Epidermal melanocyte (primary cell): ENCODE data around the gene PVRIG.
"Not testable (repeated sequence)": the region's sequence is repeated elsewhere in the genome, so short reads cannot be mapped to it uniquely, and the experiment has no call there.

Source experiments
- DNase-seq: peaks from one replicate; pipeline ENCODE4 v3.0.0; 2011; ENCODE audit warnings: low spot score; ENCODE audit not compliant: insufficient read length

PVRIG gene

GRCh38 chr7:100219801-100220585, at the start of gene PVRIG:
Gene PVRIG, plus strand, starts transcription at chr7:100219949. Its CDS starts 22 bp downstream, at chr7:100219971.
- DNase-seq: not testable (repeated sequence)

GRCh38 chr7:100170101-100170897, 49.5 kb upstream of the PVRIG start:
- no peak for DNase-seq

- no peak for DNase-seq
These were observed 48.6 kb upstream of the PVRIG start for GRCh38 chr7:100171087-100171681.

- DNase-seq: no peak
These were observed 47.9 kb upstream of the PVRIG start for GRCh38 chr7:100171840-100172239.

- no peak for DNase-seq
These were observed 45.8 kb upstream of the PVRIG start for GRCh38 chr7:100173806-100174495.

GRCh38 chr7:100174582-100174981, 45.2 kb upstream of the PVRIG start:
- DNase-seq: no peak

GRCh38 chr7:100175296-100175935, 44.3 kb upstream of the PVRIG start:
- no peak for DNase-seq

GRCh38 chr7:100176096-100177044, 43.4 kb upstream of the PVRIG start:
- no peak for DNase-seq

GRCh38 chr7:100177045-100178001, 42.4 kb upstream of the PVRIG start, which contains the start of the genes GPC2 and STAG3:
Gene GPC2, minus strand, starts transcription at chr7:100177381. Its CDS starts 182 bp downstream, at chr7:100177199.
Gene STAG3, plus strand, starts transcription at chr7:100177918. Its CDS starts 2,639 bp downstream, at chr7:100180557.
- DNase-seq: peak; percentile 94

GRCh38 chr7:100180084-100180483, 39.7 kb upstream of the PVRIG start:
- DNase-seq: not testable (repeated sequence)

GRCh38 chr7:100182616-100183015, 37.1 kb upstream of the PVRIG start:
- not testable (repeated sequence) for DNase-seq

- not testable (repeated sequence) for DNase-seq
These were observed 36.7 kb upstream of the PVRIG start for GRCh38 chr7:100183090-100183489.

GRCh38 chr7:100185726-100186125, 34.0 kb upstream of the PVRIG start:
- DNase-seq: no peak

- DNase-seq: no peak
These were observed 30.7 kb upstream of the PVRIG start for GRCh38 chr7:100189061-100189460.

GRCh38 chr7:100190048-100190711, 29.6 kb upstream of the PVRIG start:
- DNase-seq: no peak

GRCh38 chr7:100191775-100192174, 28.0 kb upstream of the PVRIG start:
- DNase-seq: no peak

GRCh38 chr7:100192281-100192862, 27.4 kb upstream of the PVRIG start:
- not testable (repeated sequence) for DNase-seq
